Measurements from ENCODE around the gene CCDC170. TPM values are rescaled to one million over a fixed set of nuclear protein-coding genes. Genes with fewer than 3 reads are reported as not detected.

The CCDC170 gene
- polyA plus RNA-seq, 1 donor from 2014 or later, result 0.15 TPM

DNA sequence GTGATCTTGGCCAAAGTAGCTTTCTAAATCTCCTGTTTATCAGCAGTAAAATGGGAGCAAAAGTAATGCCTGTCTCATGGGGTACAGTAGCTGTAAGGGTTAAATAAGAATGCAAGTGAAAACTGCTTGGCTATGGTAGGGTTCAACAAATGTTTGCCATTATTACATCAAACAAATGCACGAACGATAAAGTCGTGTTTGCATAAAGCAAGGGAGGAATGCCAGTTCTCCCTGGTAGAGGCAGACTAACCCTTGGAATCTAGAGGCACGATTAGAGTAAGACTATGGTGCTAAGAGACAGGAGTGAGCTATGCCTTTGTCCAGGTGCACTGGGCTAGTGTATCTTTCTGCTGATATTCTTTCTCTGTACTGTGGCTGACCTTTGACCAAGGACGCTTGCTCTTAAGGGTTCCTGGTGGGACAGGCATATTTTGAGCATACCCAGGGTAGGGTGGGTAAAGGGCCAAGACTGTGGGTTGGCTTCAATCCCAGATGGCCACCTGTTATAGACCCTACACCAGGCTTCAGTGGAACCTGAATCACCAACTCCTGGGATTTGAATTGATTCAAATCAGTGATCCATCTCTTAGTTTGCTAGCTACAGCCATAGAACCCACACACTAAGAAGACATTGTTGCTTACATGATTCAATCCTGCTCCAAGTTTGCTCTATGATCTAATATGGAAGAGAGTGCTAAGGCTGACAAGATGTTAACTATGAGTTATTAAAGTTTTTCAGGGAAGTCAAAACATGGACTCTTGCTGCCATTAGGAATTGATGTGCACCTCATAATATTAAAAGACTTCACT lies 139.9 kb downstream of the CCDC170 start:
- no peaks in the 10 kb centered on the region for H3K79me2 ChIP-seq (replicated peaks; ENCODE audit: insufficient read depth, low read length)

DNA sequence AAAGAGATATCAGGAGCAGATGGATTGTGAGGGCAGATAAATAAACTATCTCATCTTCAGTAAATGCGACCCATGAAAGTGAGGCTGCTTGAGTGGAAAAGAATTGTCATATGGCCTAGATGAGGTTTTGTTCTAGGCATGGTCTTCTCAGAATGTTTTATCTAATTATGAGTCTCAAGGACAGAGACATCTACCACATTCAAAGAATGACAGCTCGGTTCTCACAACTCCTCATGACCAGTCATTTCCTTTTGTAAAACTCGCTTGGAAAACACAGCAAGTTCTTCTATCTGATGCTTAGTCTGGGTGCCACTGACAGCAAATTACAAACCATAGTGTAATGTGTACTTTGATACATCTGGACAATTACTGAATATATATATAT lies 140.5 kb downstream of the CCDC170 start:
- no peak for TF ChIP-seq RAD21 (conservative IDR thresholded peaks at IDR 0.05)
- no peak for TF ChIP-seq EZH2 (IDR thresholded peaks at IDR 0.05; ENCODE audit: borderline replicate concordance, insufficient read depth, low read length, poor library complexity, severe bottlenecking)
- TF ChIP-seq MXI1 (conservative IDR thresholded peaks at IDR 0.05; ENCODE audit: poor library complexity, severe bottlenecking), result no peak
- TF ChIP-seq TAF1 (IDR thresholded peaks at IDR 0.05; ENCODE audit: low read depth), result no peak
- TF ChIP-seq POLR2AphosphoS5 (IDR thresholded peaks at IDR 0.05), result no peak
- no peak for TF ChIP-seq SMC3 (conservative IDR thresholded peaks at IDR 0.05; ENCODE audit: poor library complexity)
- TF ChIP-seq, protein P1, sequence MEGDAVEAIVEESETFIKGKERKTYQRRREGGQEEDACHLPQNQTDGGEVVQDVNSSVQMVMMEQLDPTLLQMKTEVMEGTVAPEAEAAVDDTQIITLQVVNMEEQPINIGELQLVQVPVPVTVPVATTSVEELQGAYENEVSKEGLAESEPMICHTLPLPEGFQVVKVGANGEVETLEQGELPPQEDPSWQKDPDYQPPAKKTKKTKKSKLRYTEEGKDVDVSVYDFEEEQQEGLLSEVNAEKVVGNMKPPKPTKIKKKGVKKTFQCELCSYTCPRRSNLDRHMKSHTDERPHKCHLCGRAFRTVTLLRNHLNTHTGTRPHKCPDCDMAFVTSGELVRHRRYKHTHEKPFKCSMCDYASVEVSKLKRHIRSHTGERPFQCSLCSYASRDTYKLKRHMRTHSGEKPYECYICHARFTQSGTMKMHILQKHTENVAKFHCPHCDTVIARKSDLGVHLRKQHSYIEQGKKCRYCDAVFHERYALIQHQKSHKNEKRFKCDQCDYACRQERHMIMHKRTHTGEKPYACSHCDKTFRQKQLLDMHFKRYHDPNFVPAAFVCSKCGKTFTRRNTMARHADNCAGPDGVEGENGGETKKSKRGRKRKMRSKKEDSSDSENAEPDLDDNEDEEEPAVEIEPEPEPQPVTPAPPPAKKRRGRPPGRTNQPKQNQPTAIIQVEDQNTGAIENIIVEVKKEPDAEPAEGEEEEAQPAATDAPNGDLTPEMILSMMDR (IDR thresholded peaks at IDR 0.05; ENCODE audit: poor library complexity, severe bottlenecking), result no peak
- TF ChIP-seq, protein P2, sequence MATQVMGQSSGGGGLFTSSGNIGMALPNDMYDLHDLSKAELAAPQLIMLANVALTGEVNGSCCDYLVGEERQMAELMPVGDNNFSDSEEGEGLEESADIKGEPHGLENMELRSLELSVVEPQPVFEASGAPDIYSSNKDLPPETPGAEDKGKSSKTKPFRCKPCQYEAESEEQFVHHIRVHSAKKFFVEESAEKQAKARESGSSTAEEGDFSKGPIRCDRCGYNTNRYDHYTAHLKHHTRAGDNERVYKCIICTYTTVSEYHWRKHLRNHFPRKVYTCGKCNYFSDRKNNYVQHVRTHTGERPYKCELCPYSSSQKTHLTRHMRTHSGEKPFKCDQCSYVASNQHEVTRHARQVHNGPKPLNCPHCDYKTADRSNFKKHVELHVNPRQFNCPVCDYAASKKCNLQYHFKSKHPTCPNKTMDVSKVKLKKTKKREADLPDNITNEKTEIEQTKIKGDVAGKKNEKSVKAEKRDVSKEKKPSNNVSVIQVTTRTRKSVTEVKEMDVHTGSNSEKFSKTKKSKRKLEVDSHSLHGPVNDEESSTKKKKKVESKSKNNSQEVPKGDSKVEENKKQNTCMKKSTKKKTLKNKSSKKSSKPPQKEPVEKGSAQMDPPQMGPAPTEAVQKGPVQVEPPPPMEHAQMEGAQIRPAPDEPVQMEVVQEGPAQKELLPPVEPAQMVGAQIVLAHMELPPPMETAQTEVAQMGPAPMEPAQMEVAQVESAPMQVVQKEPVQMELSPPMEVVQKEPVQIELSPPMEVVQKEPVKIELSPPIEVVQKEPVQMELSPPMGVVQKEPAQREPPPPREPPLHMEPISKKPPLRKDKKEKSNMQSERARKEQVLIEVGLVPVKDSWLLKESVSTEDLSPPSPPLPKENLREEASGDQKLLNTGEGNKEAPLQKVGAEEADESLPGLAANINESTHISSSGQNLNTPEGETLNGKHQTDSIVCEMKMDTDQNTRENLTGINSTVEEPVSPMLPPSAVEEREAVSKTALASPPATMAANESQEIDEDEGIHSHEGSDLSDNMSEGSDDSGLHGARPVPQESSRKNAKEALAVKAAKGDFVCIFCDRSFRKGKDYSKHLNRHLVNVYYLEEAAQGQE (IDR thresholded peaks at IDR 0.05; ENCODE audit: borderline replicate concordance), result no peak
- no peak for TF ChIP-seq EP300 (conservative IDR thresholded peaks at IDR 0.05; ENCODE audit: poor library complexity, severe bottlenecking)

More for the DNA sequence above, 139.9 kb downstream of the CCDC170 start:
- no peaks in the 10 kb centered on the region for H3K36me3 ChIP-seq (ENCODE audit: insufficient read depth, low read length)
- no peak overlapping the region for H3K9ac ChIP-seq (ENCODE audit: low read length)
- H2AFZ ChIP-seq (ENCODE audit: low read depth, low read length), result no peak overlapping the region
- no peak overlapping the region for H3K27ac ChIP-seq (ENCODE audit: low read length)
- H3F3A ChIP-seq (ENCODE audit: insufficient read depth, low read length, poor library complexity, severe bottlenecking), result no peaks in the 10 kb centered on the region
- no peaks in the 10 kb centered on the region for H3K9me3 ChIP-seq (ENCODE audit: low read length)
- no peaks in the 10 kb centered on the region for H4K20me1 ChIP-seq (ENCODE audit: insufficient read depth)
- H3K4me2 ChIP-seq (ENCODE audit: low read length), result no peak overlapping the region
- TF ChIP-seq, protein P2 (IDR thresholded peaks at IDR 0.05; ENCODE audit: borderline replicate concordance), result no peak
- no peak for TF ChIP-seq MXI1 (conservative IDR thresholded peaks at IDR 0.05; ENCODE audit: poor library complexity, severe bottlenecking)
- TF ChIP-seq TAF1 (IDR thresholded peaks at IDR 0.05; ENCODE audit: low read depth), result no peak
- no peak for TF ChIP-seq EZH2 (IDR thresholded peaks at IDR 0.05; ENCODE audit: borderline replicate concordance, insufficient read depth, low read length, poor library complexity, severe bottlenecking)
- TF ChIP-seq, protein P1 (IDR thresholded peaks at IDR 0.05; ENCODE audit: poor library complexity, severe bottlenecking), result no peak
- TF ChIP-seq SMC3 (conservative IDR thresholded peaks at IDR 0.05; ENCODE audit: poor library complexity), result no peak
- no peak for TF ChIP-seq POLR2AphosphoS5 (IDR thresholded peaks at IDR 0.05)
- TF ChIP-seq EP300 (conservative IDR thresholded peaks at IDR 0.05; ENCODE audit: poor library complexity, severe bottlenecking), result no peak
- no peak for TF ChIP-seq RAD21 (conservative IDR thresholded peaks at IDR 0.05)
- H3K9me2 ChIP-seq (ENCODE audit: insufficient read depth, low read length), result no peaks in the 10 kb centered on the region
- no peak overlapping the region for H3K4me3 ChIP-seq (ENCODE audit: low read length)
- H3K27me3 ChIP-seq (ENCODE audit: insufficient read depth, low read depth, low read length), result no peaks in the 10 kb centered on the region

More for the DNA sequence above, 140.5 kb downstream of the CCDC170 start:
- no peaks in the 10 kb centered on the region for H3K9me3 ChIP-seq (ENCODE audit: low read length)
- no peak overlapping the region for H3K27ac ChIP-seq (ENCODE audit: low read length)
- H3K36me3 ChIP-seq (ENCODE audit: insufficient read depth, low read length), result no peaks in the 10 kb centered on the region
- no peaks in the 10 kb centered on the region for H3K79me2 ChIP-seq (replicated peaks; ENCODE audit: insufficient read depth, low read length)
- H3K4me2 ChIP-seq (ENCODE audit: low read length), result no peak overlapping the region
- H2AFZ ChIP-seq (ENCODE audit: low read depth, low read length), result no peak overlapping the region
- H3F3A ChIP-seq (ENCODE audit: insufficient read depth, low read length, poor library complexity, severe bottlenecking), result no peaks in the 10 kb centered on the region
- H4K20me1 ChIP-seq (ENCODE audit: insufficient read depth), result no peaks in the 10 kb centered on the region
- no peaks in the 10 kb centered on the region for H3K27me3 ChIP-seq (ENCODE audit: insufficient read depth, low read depth, low read length)
- H3K4me3 ChIP-seq (ENCODE audit: low read length), result no peak overlapping the region
- no peaks in the 10 kb centered on the region for H3K9me2 ChIP-seq (ENCODE audit: insufficient read depth, low read length)
- no peak overlapping the region for H3K9ac ChIP-seq (ENCODE audit: low read length)
